Gastrocnemius medialis (tissue), 4 donors: ENCODE results near the gene GALNT14. TPM values are rescaled to one million over a fixed set of nuclear protein-coding genes. Genes with fewer than 3 reads are reported as not detected.

Source experiments
- ATAC-seq, 2 donors: fragments of 150-250 bp; one replicate each; pipeline ENCODE4 v1.9.1; 2016
- DNase-seq, 2 donors: peaks; one replicate each; pipeline ENCODE4 v3.0.0-alpha.2; 2019
- H3K27ac ChIP-seq, 4 donors: fragments of 200-600 bp; sonication (generic); 1 replicate in 1 of 4; 2 replicates in 3 of 4; pipeline ENCODE4 v1.5.1; 2016 to 2018; ENCODE audit warnings: mild to moderate bottlenecking in 2 of 4, moderate library complexity in 1 of 4
- H3K27me3 ChIP-seq, 3 donors: fragments of 200-600 bp; sonication (generic) in 2 of 3; 1 replicate in 1 of 3; 2 replicates in 2 of 3; pipeline versions ENCODE4 v1.5.1 to v1.6.0; 2016 to 2019; ENCODE audit warnings: mild to moderate bottlenecking in 1 of 3, moderate library complexity in 1 of 3
- H3K36me3 ChIP-seq, 2 donors: fragments of 200-600 bp; sonication (generic) in 1 of 2; one replicate each; pipeline ENCODE4 v1.5.1; 2017 to 2018
- H3K4me1 ChIP-seq, 2 donors: fragments of 200-600 bp; sonication (generic) in 1 of 2; one replicate each; pipeline ENCODE4 v1.5.1; 2016 to 2017; ENCODE audit warnings: mild to moderate bottlenecking in 2 of 2
- H3K4me3 ChIP-seq, 4 donors: fragments of 200-600 bp; sonication (generic) in 3 of 4; 1 replicate in 1 of 4; 2 replicates in 3 of 4; pipeline ENCODE4 v1.5.1; 2016 to 2019; ENCODE audit warnings: mild to moderate bottlenecking in 2 of 4
- H3K9me3 ChIP-seq, 3 donors: fragments of 200-600 bp; sonication (generic) in 2 of 3; 1 replicate in 1 of 3; 2 replicates in 2 of 3; pipeline ENCODE4 v1.5.1; 2016 to 2019
- POLR2A ChIP-seq, 2 donors: fragments of 450-650 bp; IDR thresholded peaks; one replicate each; pipeline ENCODE4 v1.6.1; 2017; ENCODE audit warnings: antibody characterized with exemption in 2 of 2, mild to moderate bottlenecking in 2 of 2, moderate library complexity in 2 of 2
- in situ Hi-C, 4 donors: fragments of 200-750 bp; cut with MboI; loops; one replicate each; pipeline versions ENCODE4 v1.15.0 to v1.8.0; 2017; ENCODE audit warnings: low sequenced_read_pairs in 4 of 4
- intact Hi-C: fragments of 100-400 bp; cut with DNase I; formaldehyde crosslinking; loops from one replicate; pipeline ENCODE4 v1.15.1; 2023; ENCODE audit warnings: low total_unique reads
- total RNA-seq, 4 donors: library from RNA; depleted of rRNA; stranded (reverse); fragments of >200 nt; gene quantifications; one replicate each; pipeline versions ENCODE4 v1.1.0 to v1.2.3, GENCODE V29; 2016
- TF ChIP-seq, protein P1 (sequence below), 5 experiments: fragments of 450-650 bp in 3 of 5; fragments of 200-600 bp in 2 of 5; sonication (generic) in 2 of 5; IDR thresholded peaks in 4 of 5; conservative IDR thresholded peaks in 1 of 5; 1 replicate in 4 of 5; 2 replicates in 1 of 5; pipeline ENCODE4 v1.5.1; 2016 to 2019; ENCODE audit warnings: antibody characterized with exemption in 5 of 5, mild to moderate bottlenecking in 3 of 5, moderate library complexity in 3 of 5

Gene GALNT14
- total RNA-seq, 4 donors from 2014 or later = 0.16 TPM; not detected in 3

DNA sequence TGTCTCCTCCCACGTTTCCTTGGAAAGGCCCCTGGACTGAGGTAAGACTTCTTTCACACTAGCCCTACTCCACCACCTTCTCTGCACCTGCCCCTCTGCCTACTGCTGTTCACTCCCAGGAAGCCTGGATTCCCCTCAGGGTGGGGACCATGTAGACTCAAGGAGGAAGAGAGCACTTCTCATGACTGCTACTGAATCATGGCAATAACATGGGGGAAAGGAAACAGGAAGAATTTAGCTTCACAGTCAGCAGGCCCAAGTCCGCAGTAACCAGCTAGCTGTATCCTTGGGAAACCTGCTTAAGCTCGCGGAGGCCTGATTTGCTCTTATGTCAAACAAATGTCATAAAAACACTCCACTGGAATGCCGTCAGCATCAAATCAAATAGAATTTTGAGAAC lies 204.7 kb downstream of the GALNT14 start:
- Histone ChIP-seq H3K27ac (no peak overlapping the region), H3K36me3 (no peaks in the 10 kb centered on the region), H3K27me3 (no peaks in the 10 kb centered on the region), H3K4me3 (no peak overlapping the region), H3K9me3 (no peaks in the 10 kb centered on the region), H3K4me1 (no peaks in the 10 kb centered on the region)
- DNase-seq (no peak), ATAC-seq (no peak)
- intact Hi-C loops = no loop called here
- TF ChIP-seq, protein P1, sequence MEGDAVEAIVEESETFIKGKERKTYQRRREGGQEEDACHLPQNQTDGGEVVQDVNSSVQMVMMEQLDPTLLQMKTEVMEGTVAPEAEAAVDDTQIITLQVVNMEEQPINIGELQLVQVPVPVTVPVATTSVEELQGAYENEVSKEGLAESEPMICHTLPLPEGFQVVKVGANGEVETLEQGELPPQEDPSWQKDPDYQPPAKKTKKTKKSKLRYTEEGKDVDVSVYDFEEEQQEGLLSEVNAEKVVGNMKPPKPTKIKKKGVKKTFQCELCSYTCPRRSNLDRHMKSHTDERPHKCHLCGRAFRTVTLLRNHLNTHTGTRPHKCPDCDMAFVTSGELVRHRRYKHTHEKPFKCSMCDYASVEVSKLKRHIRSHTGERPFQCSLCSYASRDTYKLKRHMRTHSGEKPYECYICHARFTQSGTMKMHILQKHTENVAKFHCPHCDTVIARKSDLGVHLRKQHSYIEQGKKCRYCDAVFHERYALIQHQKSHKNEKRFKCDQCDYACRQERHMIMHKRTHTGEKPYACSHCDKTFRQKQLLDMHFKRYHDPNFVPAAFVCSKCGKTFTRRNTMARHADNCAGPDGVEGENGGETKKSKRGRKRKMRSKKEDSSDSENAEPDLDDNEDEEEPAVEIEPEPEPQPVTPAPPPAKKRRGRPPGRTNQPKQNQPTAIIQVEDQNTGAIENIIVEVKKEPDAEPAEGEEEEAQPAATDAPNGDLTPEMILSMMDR (IDR thresholded peaks at IDR 0.05 in 4 of 5, conservative IDR thresholded peaks at IDR 0.05 in 1 of 5) = no peak
- in situ Hi-C loops = no loop called here

DNA sequence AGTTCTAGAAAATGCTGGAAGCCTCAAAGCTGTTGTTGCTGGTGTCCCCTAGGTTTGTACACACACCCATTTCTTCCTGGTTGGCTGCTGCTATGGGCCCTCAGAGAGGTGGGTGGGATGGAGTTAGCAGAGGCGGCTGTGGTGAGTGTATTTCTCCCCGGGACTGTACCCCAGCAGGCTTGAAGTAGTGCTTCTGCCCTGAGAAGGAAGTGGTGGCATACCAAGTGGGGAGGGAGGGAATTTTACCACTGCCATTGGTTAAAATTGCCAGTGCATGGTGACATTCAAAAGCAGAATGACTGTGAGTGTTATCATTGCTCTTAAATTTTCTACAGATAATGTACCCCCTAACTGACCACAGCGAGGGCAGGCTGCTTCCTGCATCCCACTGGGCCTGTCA lies 205.4 kb downstream of the GALNT14 start:
- H3K4me1 ChIP-seq = no peaks in the 10 kb centered on the region
- no peaks in the 10 kb centered on the region for H3K36me3 ChIP-seq
- H3K27me3 ChIP-seq = no peaks in the 10 kb centered on the region
- in situ Hi-C loops (no loop called here), intact Hi-C loops (no loop called here)
- ATAC-seq = no peak
- TF ChIP-seq, protein P1 (IDR thresholded peaks at IDR 0.05 in 4 of 5, conservative IDR thresholded peaks at IDR 0.05 in 1 of 5) = no peak
- no peak for TF ChIP-seq POLR2A (IDR thresholded peaks at IDR 0.05)
- H3K4me3 ChIP-seq = no peak overlapping the region
- no peaks in the 10 kb centered on the region for H3K9me3 ChIP-seq
- no peak overlapping the region for H3K27ac ChIP-seq
- DNase-seq = no peak

DNA sequence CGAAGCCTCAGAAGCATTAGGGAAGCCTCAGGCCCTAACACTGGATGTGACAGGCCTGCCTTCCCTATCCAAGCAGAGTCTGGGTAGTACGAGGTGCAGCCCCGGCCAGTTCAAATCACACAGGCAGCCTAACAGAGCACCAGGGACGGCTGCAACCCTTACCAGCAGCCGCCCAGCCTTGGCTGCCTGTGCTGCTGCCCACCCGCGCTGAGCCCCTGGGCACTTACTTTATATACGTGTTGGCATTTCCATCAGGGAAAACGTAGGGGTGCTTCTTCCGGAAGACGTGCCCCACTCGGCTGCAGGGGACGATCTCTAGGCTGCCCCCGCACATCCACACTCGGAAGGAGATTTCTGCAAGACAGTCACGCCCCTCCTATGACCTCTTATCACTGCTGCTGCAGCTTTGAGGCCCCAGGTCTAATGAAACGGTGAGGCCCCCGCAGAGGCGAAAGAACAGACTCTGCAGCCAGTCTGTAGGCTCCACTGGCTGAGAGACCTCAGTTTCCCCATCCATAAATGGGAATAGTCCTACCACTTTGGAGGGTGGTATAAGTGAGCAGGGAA lies 206.3 kb downstream of the GALNT14 start:
- H3K4me1 ChIP-seq = no peaks in the 10 kb centered on the region
- intact Hi-C loops = no loop called here
- DNase-seq = no peak
- H3K27ac ChIP-seq = no peak overlapping the region
- TF ChIP-seq, protein P1 (IDR thresholded peaks at IDR 0.05 in 4 of 5, conservative IDR thresholded peaks at IDR 0.05 in 1 of 5) = no peak
- TF ChIP-seq POLR2A (IDR thresholded peaks at IDR 0.05) = no peak
- H3K36me3 ChIP-seq = no peaks in the 10 kb centered on the region
- in situ Hi-C loops = no loop called here
- H3K9me3 ChIP-seq = no peaks in the 10 kb centered on the region
- no peaks in the 10 kb centered on the region for H3K27me3 ChIP-seq
- H3K4me3 ChIP-seq = no peak overlapping the region
- no peak for ATAC-seq

DNA sequence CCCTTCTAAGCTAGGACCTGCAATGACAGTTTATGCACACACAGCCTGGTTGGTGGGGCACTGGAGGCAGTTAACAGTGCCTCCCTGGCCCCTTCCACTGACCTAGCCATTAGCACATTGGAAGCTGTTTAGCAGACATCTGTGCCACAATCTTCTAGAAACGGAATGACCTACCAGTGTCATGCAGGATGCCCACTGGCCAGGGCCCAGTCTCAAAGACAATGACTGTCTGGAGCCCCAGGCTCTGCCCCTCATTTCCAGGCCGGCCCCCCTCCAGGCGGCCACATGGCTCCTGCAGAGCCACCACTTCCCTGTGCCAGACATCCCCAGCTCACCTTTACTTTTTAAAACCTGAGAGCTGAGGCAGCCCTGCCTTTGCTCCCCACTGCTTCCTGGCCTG lies 207.5 kb downstream of the GALNT14 start:
- intact Hi-C loops (no loop called here), in situ Hi-C loops (no loop called here)
- no peaks in the 10 kb centered on the region for H3K36me3 ChIP-seq
- TF ChIP-seq POLR2A (IDR thresholded peaks at IDR 0.05) = no peak
- TF ChIP-seq, protein P1 (IDR thresholded peaks at IDR 0.05 in 4 of 5, conservative IDR thresholded peaks at IDR 0.05 in 1 of 5) = no peak
- no peak overlapping the region for H3K27ac ChIP-seq
- H3K4me1 ChIP-seq = no peaks in the 10 kb centered on the region
- H3K9me3 ChIP-seq = no peaks in the 10 kb centered on the region
- H3K4me3 ChIP-seq = no peak overlapping the region
- no peak for DNase-seq
- H3K27me3 ChIP-seq = no peaks in the 10 kb centered on the region
- ATAC-seq = no peak

DNA sequence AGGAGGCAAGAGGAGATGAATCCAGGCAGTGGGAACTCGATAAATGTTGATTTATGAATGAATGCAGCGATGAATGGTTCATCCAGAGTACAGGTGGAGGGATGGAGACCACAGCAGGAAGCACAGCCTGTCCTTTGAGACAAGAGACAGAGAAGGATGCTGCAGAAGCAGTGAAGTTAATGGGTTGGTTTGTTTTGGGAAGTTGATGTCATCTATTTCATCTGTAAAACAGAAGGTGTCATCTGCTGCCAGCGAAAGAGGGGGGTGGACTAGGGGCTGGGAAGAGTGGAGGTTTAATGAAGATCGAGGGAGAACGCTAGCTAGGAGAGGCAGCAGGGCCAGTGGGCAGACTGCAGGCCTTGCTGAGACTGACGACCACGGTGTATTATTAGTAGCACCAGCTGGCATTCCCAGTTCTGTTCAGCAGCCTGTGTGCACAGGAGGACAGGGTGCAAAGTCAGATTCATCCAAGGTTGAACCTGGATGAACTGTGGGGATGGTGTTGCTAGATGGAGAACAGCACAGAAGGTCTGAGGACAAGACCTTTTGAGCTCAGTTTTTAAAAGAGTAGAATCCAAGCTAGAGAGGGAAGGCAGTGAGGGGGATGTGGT lies 210.7 kb downstream of the GALNT14 start:
- no peaks in the 10 kb centered on the region for H3K27me3 ChIP-seq
- H3K36me3 ChIP-seq = no peaks in the 10 kb centered on the region
- H3K9me3 ChIP-seq = no peaks in the 10 kb centered on the region
- no peak overlapping the region for H3K4me3 ChIP-seq
- H3K4me1 ChIP-seq = no peaks in the 10 kb centered on the region
- intact Hi-C loops = no loop called here
- in situ Hi-C loops = no loop called here
- no peak for ATAC-seq
- H3K27ac ChIP-seq = no peak overlapping the region
- TF ChIP-seq POLR2A (IDR thresholded peaks at IDR 0.05) = no peak
- TF ChIP-seq, protein P1 (IDR thresholded peaks at IDR 0.05 in 4 of 5, conservative IDR thresholded peaks at IDR 0.05 in 1 of 5) = no peak
- DNase-seq = no peak
